ENCODE data around the gene APOL4.
"Not testable (repeated sequence)": the region's sequence is repeated elsewhere in the genome, so short reads cannot be mapped to it uniquely, and the experiment has no call there.

APOL4 gene

DNA sequence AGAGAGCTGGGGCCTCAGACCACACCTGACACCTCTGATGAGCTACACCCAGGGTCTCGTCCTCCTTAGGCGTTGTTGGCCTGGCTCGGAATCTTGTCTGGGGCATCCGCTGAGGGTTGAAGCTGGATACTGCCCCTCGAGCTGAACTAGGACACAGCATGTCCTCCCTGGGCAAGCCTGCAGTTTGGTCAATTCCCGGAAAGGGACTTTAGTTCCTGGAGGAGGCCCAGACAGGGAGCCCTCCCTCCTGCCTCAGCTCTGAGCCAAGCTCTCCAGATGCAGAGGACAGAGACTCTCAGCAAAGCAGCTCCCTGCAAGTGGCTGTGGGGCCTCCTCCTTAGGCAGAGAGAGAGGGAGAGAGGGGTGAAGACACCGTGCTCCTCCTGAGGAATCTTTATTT, 45.9 kb downstream of the APOL4 start:
- no peak for DNase-seq (ENCODE audit: low read depth in 2 of 2)

GRCh38 chr22:36154423-36154945, 47.1 kb downstream of the APOL4 start:
- no peak for DNase-seq (ENCODE audit: low read depth in 2 of 2)

- DNase-seq (ENCODE audit: low read depth in 2 of 2) = no peak
Observed at GRCh38 chr22:36153501-36154422, 47.8 kb downstream of the APOL4 start.

GRCh38 chr22:36152821-36153220, 48.8 kb downstream of the APOL4 start:
- DNase-seq (ENCODE audit: low read depth in 2 of 2) = not testable (repeated sequence)

DNA sequence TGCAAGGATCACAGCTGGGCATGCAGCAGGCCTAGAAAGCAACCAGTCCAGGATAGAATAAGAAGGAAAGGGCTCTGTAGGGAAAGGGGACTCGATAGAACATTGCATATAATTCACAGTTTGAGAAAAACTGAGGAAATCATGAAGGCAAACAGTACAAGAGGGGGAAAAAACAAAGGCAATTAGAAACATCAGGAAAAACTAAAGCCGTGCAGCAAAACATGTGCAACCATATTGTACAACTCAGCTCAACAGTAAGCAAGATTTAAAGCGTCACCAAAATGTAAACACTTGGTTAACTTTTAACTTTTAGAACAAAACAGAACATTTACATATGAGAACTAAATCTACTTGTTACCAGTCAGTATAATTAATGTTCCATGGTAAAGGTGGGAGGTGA, 49.5 kb downstream of the APOL4 start:
- no peak for DNase-seq (ENCODE audit: low read depth in 2 of 2)

DNA sequence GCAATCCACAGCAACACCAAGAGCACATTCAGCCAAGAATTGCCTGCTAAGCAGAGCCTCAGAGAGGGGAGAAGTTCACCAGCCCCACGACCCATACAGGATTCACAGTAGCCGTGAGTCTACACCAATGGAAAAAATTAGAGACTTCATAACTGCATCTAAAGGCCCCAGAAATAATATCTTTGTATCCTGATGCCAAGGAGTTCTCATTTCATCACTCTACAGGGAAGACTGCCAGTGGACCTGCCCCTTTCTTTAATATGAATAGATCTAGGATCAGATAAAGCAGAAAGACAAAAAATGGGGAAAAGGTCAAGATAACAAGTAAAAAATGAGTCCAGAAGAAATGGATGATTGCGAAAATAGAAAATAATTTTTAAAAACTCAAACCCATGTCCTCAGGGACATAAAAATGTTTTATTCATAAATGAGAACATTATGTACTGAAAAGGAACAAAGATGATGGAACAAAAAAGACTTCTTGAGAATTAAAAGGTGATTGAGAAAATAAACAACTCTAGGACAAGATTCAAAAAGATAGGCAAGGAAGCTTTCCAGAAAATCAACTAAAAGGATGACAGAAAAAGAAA, 50.5 kb downstream of the APOL4 start:
- no peak for DNase-seq (ENCODE audit: low read depth in 2 of 2)

GRCh38 chr22:36149441-36149840, 52.2 kb downstream of the APOL4 start:
- no peak for DNase-seq (ENCODE audit: low read depth in 2 of 2)

DNA sequence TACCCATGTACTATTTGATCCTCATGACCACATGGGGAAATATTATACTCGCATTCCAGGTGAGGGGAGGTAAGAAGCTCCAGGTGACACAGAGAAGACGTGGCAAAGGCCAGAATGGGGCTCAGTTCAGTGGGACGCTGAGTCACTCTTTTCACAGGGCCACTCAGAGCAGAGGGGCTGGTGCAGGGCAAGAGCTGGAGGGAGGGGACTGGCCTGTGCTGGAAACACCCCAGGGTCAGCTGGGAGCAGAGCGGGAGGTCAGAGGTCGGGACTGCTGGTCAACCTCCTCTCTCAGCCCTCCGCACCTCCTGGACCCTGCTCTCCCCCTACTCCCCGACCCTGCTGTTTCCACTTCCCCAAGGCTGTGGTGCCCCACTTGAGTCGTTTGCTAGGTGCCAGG, 53.2 kb downstream of the APOL4 start:
- DNase-seq (ENCODE audit: low read depth in 2 of 2) = no peak

DNA sequence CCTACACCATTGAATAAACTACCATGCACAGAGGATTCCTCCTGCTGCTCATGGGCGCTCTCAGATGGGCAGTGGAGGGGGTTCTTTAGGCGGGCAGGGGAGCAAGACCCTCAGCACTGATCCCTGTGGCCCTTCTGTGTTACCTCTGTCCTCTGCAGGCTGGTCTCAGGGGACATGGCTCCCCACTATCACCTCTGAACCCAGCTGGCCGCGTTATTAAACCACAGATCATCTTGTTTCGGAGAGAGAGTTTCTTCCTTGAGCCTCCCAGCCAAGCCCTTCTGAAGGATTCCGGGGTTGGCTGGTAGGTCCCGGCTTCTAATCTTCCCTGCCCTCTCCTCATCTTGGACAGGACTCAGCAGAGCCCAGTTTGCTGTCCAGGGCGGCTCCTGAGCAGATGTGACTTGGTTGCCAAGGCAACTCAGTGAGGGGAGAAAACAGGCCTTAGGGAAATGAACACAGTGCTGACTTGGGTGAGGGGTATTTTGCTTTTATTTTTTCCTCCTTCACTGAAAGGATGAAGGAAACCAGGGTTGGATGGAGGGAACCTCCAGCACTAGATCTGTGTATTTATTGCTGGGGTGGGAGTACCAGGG, 54.3 kb downstream of the APOL4 start:
- no peak for DNase-seq (ENCODE audit: low read depth in 2 of 2)

- DNase-seq (ENCODE audit: low read depth in 2 of 2) = no peak
Observed at GRCh38 chr22:36145881-36146280, 55.7 kb downstream of the APOL4 start.

GRCh38 chr22:36144886-36145541, 56.6 kb downstream of the APOL4 start:
- no peak for DNase-seq (ENCODE audit: low read depth in 2 of 2)

GRCh38 chr22:36143956-36144355, 57.7 kb downstream of the APOL4 start:
- DNase-seq (ENCODE audit: low read depth in 2 of 2) = no peak

- DNase-seq (ENCODE audit: low read depth in 2 of 2) = no peak
Observed at GRCh38 chr22:36143066-36143815, 58.4 kb downstream of the APOL4 start.

DNA sequence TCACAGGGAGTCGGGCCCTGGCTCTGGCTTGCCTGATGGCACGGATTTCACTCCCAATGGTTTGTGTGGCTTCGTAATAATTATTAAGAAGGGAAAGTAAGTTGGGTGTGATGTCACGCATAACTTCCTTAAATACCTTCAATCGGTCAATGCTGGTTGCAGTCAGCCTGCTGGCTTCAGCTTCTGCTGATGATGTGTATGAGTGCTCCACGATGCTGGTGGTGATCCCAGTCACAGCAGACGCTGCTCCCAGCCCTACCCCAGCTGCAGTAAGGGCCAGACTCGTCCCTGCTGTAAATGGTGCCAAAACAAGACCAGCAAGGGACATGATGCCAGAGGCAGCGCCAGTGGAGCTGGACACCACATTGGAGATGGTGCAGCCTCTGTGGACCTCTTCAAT, 60.1 kb downstream of the APOL4 start:
- DNase-seq (ENCODE audit: low read depth in 2 of 2) = no peak

Data from stimulated activated CD4-positive, alpha-beta T cell treated with anti-CD3 and anti-CD28 coated beads, Interleukin-12 subunit alpha, Interleukin-12 subunit beta, amount 100 ng/mL, for 24 hours (primary cell).